ENCODE data around the gene DLL4. TPM values are rescaled to one million over a fixed set of nuclear protein-coding genes. Genes with fewer than 3 reads are reported as not detected.
A peak's percentile ranks its signal among the peaks of the same experiment; 100 is the strongest.
"Not testable (repeated sequence)": the region's sequence is repeated elsewhere in the genome, so short reads cannot be mapped to it uniquely, and the experiment has no call there.

DLL4 gene
- total and polyA plus RNA-seq, 5 experiments from 2014 or later, result 0.16 TPM; not detected in 4

GRCh38 chr15:40959331-40960141, 30.4 kb downstream of the DLL4 start:
- ATAC-seq, result no peak
- Mint-ChIP-seq H3K27me3 (peaks cover 0 to 5% (median 0%) of the 10 kb centered on the region in 5 donors), H3K36me3 (no peaks in the 10 kb centered on the region), H3K9me3 (no peaks in the 10 kb centered on the region), H3K4me1 (peaks cover 2 to 11% (median 6%) of the 10 kb centered on the region in 4 donors), H3K27ac (peak overlapping the region in 2 of 10 donors; percentile 3 to 71), H3K4me3 (no peak overlapping the region)
- DNase-seq, result no peak
- POLR2A ChIA-PET, result no interaction called here

- POLR2A ChIA-PET, result no interaction called here
Measured at GRCh38 chr15:40960151-40960885, 31.2 kb downstream of the DLL4 start.

DNA sequence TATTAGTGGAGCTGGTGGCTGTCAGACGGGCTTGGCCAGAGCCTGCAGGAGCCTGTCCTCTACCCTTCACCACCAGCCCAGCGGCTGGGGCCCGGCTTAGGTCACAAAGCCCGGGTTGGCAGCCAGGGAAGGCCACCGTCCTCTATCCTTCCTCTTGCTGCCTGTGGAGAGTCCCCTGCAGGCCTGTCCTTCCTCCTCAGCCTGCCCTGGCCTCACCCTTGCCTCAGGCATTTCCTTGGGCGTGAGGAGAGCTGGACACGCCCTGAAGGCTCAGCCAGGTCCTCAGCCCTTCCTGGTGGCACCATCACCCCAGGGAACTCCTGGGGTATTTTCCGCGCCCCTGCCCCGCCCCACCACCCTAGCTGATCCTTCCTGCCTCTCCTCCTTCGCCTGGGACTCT, 31.8 kb downstream of the DLL4 start:
- Mint-ChIP-seq H3K36me3 (no peaks in the 10 kb centered on the region), H3K9me3 (no peaks in the 10 kb centered on the region), H3K4me1 (peaks cover 2 to 10% (median 6%) of the 10 kb centered on the region in 4 donors), H3K27me3 (peaks cover 0 to 5% (median 0%) of the 10 kb centered on the region in 5 donors), H3K27ac (no peak overlapping the region), H3K4me3 (no peak overlapping the region)
- DNase-seq (no peak), ATAC-seq (no peak)
- POLR2A ChIA-PET, result no interaction called here

More at GRCh38 chr15:40960151-40960885, 31.2 kb downstream of the DLL4 start:
- Mint-ChIP-seq H3K27me3 (peaks cover 0 to 5% (median 0%) of the 10 kb centered on the region in 5 donors), H3K36me3 (no peaks in the 10 kb centered on the region), H3K4me1 (peaks cover 2 to 11% (median 6%) of the 10 kb centered on the region in 4 donors), H3K4me3 (no peak overlapping the region), H3K9me3 (no peaks in the 10 kb centered on the region), H3K27ac (peak overlapping the region in 2 of 10 donors; percentile 3 to 71)
- no peak for ATAC-seq
- DNase-seq, result no peak

GRCh38 chr15:40961740-40962139, 32.6 kb downstream of the DLL4 start:
- H3K9me3 Mint-ChIP-seq, H3K36me3 Mint-ChIP-seq, H3K4me3 Mint-ChIP-seq, DNase-seq, H3K27me3 Mint-ChIP-seq, ATAC-seq, H3K27ac Mint-ChIP-seq, H3K4me1 Mint-ChIP-seq: not testable (repeated sequence)
- POLR2A ChIA-PET, result interaction anchor here (1.5 kb wide), 1 partner anchor 20 kb away, joined by 3 read pairs; no protein-coding TSS in a partner anchor

DNA sequence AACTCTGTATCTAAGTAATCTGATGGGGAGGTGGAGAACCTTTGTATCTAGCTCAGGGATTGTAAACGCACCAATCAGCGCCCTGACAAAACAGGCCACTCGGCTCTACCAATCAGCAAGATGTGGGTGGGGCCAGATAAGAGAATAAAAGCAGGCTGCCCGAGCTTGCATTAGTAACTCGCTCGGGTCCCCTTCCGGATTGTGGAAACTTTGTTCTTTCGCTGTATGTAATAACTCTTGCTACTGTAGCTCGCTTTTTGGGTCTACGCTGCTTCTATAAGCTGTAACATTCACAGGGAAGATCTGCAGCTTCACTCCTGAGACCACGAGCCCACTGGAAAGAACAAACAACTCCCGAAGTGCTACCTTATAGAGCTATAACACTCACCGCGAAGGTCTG, 33.2 kb downstream of the DLL4 start:
- DNase-seq, H3K27me3 Mint-ChIP-seq, H3K4me3 Mint-ChIP-seq, H3K27ac Mint-ChIP-seq, ATAC-seq, H3K36me3 Mint-ChIP-seq, H3K9me3 Mint-ChIP-seq, H3K4me1 Mint-ChIP-seq: not testable (repeated sequence)
- POLR2A ChIA-PET, result interaction anchor here (1.5 to 2.8 kb wide), 2 partner anchors 9 to 20 kb away, joined by 3 to 8 read pairs; partner anchors contain the start of gene CHAC1

DNA sequence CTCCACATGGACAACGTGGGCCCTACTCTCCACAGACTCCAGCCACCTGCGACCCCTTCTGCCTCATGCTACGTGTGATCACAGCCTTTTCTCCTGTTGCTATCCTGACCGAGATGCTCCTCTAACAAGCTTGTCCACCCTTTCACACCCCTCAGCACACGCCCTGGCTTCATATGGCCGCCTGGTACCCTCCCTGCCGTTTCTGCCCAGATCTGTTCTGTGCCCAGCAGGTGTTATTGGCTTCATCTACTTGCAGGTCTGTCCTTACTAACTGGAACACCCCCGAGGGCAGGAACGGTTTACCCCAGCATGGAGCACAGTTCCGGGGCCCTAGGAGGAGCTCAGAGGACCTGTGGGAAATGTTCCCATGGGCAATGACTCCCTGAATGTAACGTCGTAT, 34.1 kb downstream of the DLL4 start:
- H3K4me1 Mint-ChIP-seq, result peaks cover 0 to 9% (median 6%) of the 10 kb centered on the region in 4 donors
- no peaks in the 10 kb centered on the region for H3K36me3 Mint-ChIP-seq
- DNase-seq, result no peak
- ATAC-seq, result no peak
- H3K9me3 Mint-ChIP-seq, result no peaks in the 10 kb centered on the region
- H3K27ac Mint-ChIP-seq, result peak overlapping the region in 1 of 10 donors; percentile 43
- H3K4me3 Mint-ChIP-seq, result no peak overlapping the region
- POLR2A ChIA-PET, result interaction anchor here (0.7 to 2.8 kb wide), 3 partner anchors 10 to 1029 kb away, joined by 3 to 8 read pairs (median 3); partner anchors contain the start of gene CHAC1
- peaks cover 0 to 5% (median 1%) of the 10 kb centered on the region in 5 donors for H3K27me3 Mint-ChIP-seq

DNA sequence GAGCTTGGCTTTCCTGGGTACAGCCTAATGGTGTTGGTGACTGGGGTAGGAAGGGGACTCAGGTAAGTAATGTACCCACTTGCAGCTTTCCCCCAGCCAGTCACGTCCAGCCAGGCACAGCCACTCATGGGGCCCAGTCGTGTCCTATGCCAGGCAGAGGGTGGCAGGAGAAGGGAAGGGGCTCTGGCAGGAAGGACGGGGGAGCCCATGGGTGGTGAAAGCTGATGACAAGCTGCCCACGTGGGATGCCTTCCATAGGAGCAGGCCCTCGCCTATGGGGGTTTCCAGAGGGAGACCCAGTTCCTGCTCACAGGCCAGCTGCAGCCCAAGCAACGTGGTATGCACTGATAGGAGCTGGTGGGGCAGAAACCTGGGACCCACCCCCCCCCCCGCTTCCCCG, 34.9 kb downstream of the DLL4 start:
- Mint-ChIP-seq H3K4me1 (peaks cover 0 to 8% (median 6%) of the 10 kb centered on the region in 4 donors), H3K4me3 (no peak overlapping the region), H3K27ac (no peak overlapping the region), H3K9me3 (no peaks in the 10 kb centered on the region), H3K27me3 (peaks cover 0 to 5% (median 1%) of the 10 kb centered on the region in 5 donors), H3K36me3 (no peaks in the 10 kb centered on the region)
- no peak for DNase-seq
- POLR2A ChIA-PET, result interaction anchor here (0.6 to 2.8 kb wide), 2 partner anchors 10 to 106 kb away, joined by 4 to 8 read pairs; partner anchors contain the start of gene CHAC1
- no peak for ATAC-seq

DNA sequence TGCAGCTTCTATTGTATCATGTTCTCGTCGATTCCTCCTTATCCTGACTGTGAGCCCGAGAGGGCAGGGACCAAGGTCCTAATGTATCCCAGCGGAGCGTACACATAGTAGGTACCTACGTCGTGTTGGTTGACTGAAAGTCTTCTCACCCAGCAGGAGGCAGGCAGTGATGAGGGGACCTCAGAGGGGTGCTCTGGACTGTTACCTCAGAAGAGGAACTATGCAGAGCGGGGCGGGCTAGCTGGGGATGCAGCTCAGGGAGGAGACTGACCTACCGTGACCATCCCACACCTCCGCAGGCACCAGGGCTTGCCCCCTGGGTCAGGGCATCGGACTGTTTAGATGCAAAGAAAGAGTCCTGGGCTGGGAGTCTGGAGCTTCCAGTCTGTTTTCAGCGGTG, 35.5 kb downstream of the DLL4 start:
- no peak for DNase-seq
- Mint-ChIP-seq H3K27me3 (peaks cover 0 to 5% (median 1%) of the 10 kb centered on the region in 5 donors), H3K4me1 (peaks cover 0 to 8% (median 5%) of the 10 kb centered on the region in 4 donors), H3K36me3 (no peaks in the 10 kb centered on the region), H3K4me3 (no peak overlapping the region), H3K9me3 (no peaks in the 10 kb centered on the region), H3K27ac (peak overlapping the region in 1 of 10 donors; percentile 82)
- POLR2A ChIA-PET, result interaction anchor here (0.6 to 2.8 kb wide), 2 partner anchors 11 to 105 kb away, joined by 4 to 8 read pairs; partner anchors contain the start of gene CHAC1
- ATAC-seq, result no peak

DNA sequence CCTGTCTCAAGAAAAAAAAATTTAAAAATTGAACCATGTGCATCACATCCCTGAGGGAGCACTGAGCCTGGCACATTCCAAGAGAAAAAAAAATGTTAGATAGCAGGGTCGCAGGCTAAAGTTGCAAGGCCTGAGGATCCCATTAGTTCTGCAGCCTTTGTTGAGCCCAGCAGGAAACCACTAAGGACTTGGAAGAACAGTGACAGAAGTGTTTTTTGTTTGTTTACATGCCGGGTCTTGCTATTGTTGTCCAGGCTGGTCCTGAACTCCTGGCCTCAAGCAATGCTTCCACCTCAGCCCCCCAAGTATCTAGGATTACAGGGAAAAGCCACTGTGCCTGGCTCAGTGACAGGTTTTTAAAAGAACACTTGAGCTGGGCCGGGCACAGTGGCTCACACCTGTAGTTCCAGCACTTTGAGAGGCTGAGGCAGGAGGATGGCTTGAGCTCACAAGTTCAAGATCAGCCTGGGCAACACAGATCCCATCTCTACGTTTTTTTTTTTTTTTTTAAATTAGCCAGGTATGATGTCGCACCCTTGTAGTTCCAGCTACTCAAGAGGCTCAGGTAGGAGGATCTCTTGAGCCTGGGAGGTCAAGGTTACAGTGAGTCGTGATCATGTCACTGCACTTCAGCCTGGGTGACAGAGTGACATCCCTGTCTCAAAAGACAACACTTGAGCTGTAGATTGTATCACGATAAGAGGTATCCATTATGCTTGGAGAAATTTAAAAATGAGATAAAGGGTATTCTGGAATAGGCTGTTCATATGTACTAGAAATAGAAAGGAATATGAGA, 39.3 kb downstream of the DLL4 start:
- Mint-ChIP-seq H3K36me3 (no peaks in the 10 kb centered on the region), H3K27me3 (peaks cover 0 to 3% (median 0%) of the 10 kb centered on the region in 5 donors), H3K4me3 (no peak overlapping the region), H3K9me3 (no peaks in the 10 kb centered on the region), H3K4me1 (peaks cover 0 to 10% (median 6%) of the 10 kb centered on the region in 4 donors), H3K27ac (peak overlapping the region in 1 of 10 donors; percentile 66)
- POLR2A ChIA-PET, result no interaction called here
- ATAC-seq, result no peak
- DNase-seq, result no peak

GRCh38 chr15:40969363-40969762, 40.2 kb downstream of the DLL4 start:
- H3K36me3 Mint-ChIP-seq, result no peaks in the 10 kb centered on the region
- no peaks in the 10 kb centered on the region for H3K9me3 Mint-ChIP-seq
- peaks cover 0 to 2% (median 0%) of the 10 kb centered on the region in 5 donors for H3K27me3 Mint-ChIP-seq
- POLR2A ChIA-PET, result no interaction called here
- peaks cover 0 to 10% (median 6%) of the 10 kb centered on the region in 4 donors for H3K4me1 Mint-ChIP-seq
- H3K4me3 Mint-ChIP-seq, result no peak overlapping the region
- DNase-seq (no peak), ATAC-seq (no peak)
- H3K27ac Mint-ChIP-seq, result no peak overlapping the region

- ATAC-seq, result no peak
- POLR2A ChIA-PET, result interaction anchor here (0.9 kb wide), 1 partner anchor 36 kb away, joined by 4 read pairs; no protein-coding TSS in a partner anchor
- H3K27me3 Mint-ChIP-seq, result no peaks in the 10 kb centered on the region
- H3K9me3 Mint-ChIP-seq, result no peaks in the 10 kb centered on the region
- H3K4me3 Mint-ChIP-seq, result no peak overlapping the region
- peaks cover 0 to 36% (median 8%) of the 10 kb centered on the region in 3 donors for H3K36me3 Mint-ChIP-seq
- H3K27ac Mint-ChIP-seq, result no peak overlapping the region
- H3K4me1 Mint-ChIP-seq, result peaks cover 0 to 10% (median 6%) of the 10 kb centered on the region in 4 donors
- no peak for DNase-seq
Measured at GRCh38 chr15:40974879-40975278, 45.7 kb downstream of the DLL4 start.

GRCh38 chr15:40976819-40977218, 47.7 kb downstream of the DLL4 start:
- Mint-ChIP-seq H3K27ac (peak overlapping the region in 2 of 10 donors; percentile 40 to 86), H3K4me1 (peaks cover 0 to 10% (median 6%) of the 10 kb centered on the region in 4 donors), H3K9me3 (no peaks in the 10 kb centered on the region), H3K4me3 (no peak overlapping the region), H3K27me3 (no peaks in the 10 kb centered on the region), H3K36me3 (peaks cover 0 to 55% (median 16%) of the 10 kb centered on the region in 3 donors)
- ATAC-seq (no peak), DNase-seq (no peak)
- POLR2A ChIA-PET, result no interaction called here

All from naive thymus-derived CD8-positive, alpha-beta T cell (primary cell).